Measurements from ENCODE around the gene NBR1.

- TF ChIP-seq POLR2A (IDR thresholded peaks at IDR 0.05) (no peak), POLR2AphosphoS5 (IDR thresholded peaks at IDR 0.05) (no peak), CTCF (IDR thresholded peaks at IDR 0.05 in 8 of 11, conservative IDR thresholded peaks at IDR 0.05 in 3 of 11) (no peak)
Observed at GRCh38 chr17:43212641-43213490, 41.9 kb downstream of the NBR1 start.

Measured in spleen (tissue), 7 donors.